IMR-90 (cell line): ENCODE measurements around the gene EXOC6. TPM values are rescaled to one million over a fixed set of nuclear protein-coding genes. Genes with fewer than 3 reads are reported as not detected.

ENCODE experiments used
- ATAC-seq: fragments of 200-7000 bp; cut with Tn5 transposase; 2 replicates; pipeline ENCODE4 v1.9.1; 2020; ENCODE audit warnings: low read depth, mild to moderate bottlenecking, moderate library complexity
- BruUV-seq: library from RNA; stranded (reverse); fragments of 400-500 nt; replicated peaks from 2 replicates; lab custom pipeline; 2021; lab: Mats Ljungman, UMichigan
- CTCF ChIA-PET: fragments of 300-600 bp; formaldehyde crosslinking; extraction: SDS; loops from one replicate; lab custom pipeline; 2021; ENCODE audit warnings: antibody characterized with exemption; lab: Yijun Ruan, JAX
- POLR2A ChIA-PET: fragments of 300-600 bp; sonication (Branson Sonifier 250); formaldehyde crosslinking; loops from one replicate; lab custom pipeline; 2022; ENCODE audit warnings: antibody characterized with exemption; ENCODE audit not compliant: unreplicated experiment; lab: Charles Lee
- DNase-seq: peaks from one replicate; pipeline ENCODE4 v3.0.0; 2013
- H2AFZ ChIP-seq: replicated peaks from 2 replicates; pipeline ENCODE3; 2013; ENCODE audit warnings: low read length, mild to moderate bottlenecking; ENCODE audit not compliant: poor library complexity
- H2AK5ac ChIP-seq: 2 replicates; pipeline ENCODE4 v1.6.1; 2013; ENCODE audit warnings: low read depth, low read length, inconsistent platforms
- H2AK9ac ChIP-seq: replicated peaks from 2 replicates; pipeline ENCODE3; 2013; ENCODE audit warnings: mild to moderate bottlenecking, low read depth, low read length, moderate library complexity; ENCODE audit not compliant: poor library complexity
- H2BK120ac ChIP-seq: 2 replicates; pipeline ENCODE4 v1.6.1; 2013; ENCODE audit warnings: low read depth, low read length, inconsistent platforms
- H2BK15ac ChIP-seq: 3 replicates; pipeline ENCODE4 v1.6.1; 2013; ENCODE audit warnings: low read depth, low read length, inconsistent platforms
- H2BK20ac ChIP-seq: 2 replicates; pipeline ENCODE4 v1.6.1; 2013; ENCODE audit warnings: low read depth, mild to moderate bottlenecking, inconsistent platforms, low read length, moderate library complexity
- H2BK5ac ChIP-seq: 2 replicates; pipeline ENCODE4 v1.6.1; 2013; ENCODE audit warnings: mild to moderate bottlenecking, low read depth, low read length, inconsistent platforms; ENCODE audit not compliant: poor library complexity, severe bottlenecking
- H3K14ac ChIP-seq: replicated peaks from 2 replicates; pipeline ENCODE4 v1.6.1; 2013; ENCODE audit warnings: low read depth, low read length, inconsistent platforms
- H3K18ac ChIP-seq: 2 replicates; pipeline ENCODE4 v1.6.1; 2013; ENCODE audit warnings: low read depth, low read length, control low read depth
- H3K23ac ChIP-seq: 2 replicates; pipeline ENCODE4 v1.6.1; 2013; ENCODE audit warnings: low read depth, low read length, inconsistent platforms
- H3K27ac ChIP-seq: 2 replicates; pipeline ENCODE4 v1.5.1; 2013; ENCODE audit warnings: mild to moderate bottlenecking, control low read depth, low read length; ENCODE audit not compliant: insufficient read depth
- H3K27me3 ChIP-seq: 2 replicates; pipeline ENCODE4 v1.6.1; 2013; ENCODE audit warnings: low read length; ENCODE audit not compliant: control insufficient read depth, insufficient read depth
- H3K36me3 ChIP-seq: 2 replicates; pipeline ENCODE4 v1.6.1; 2013; ENCODE audit warnings: low read length, mixed read lengths; ENCODE audit not compliant: control insufficient read depth, insufficient read depth
- H3K4ac ChIP-seq: 2 replicates; pipeline ENCODE4 v1.6.1; 2013; ENCODE audit warnings: low read depth, low read length, inconsistent platforms
- H3K4me1 ChIP-seq: 2 replicates; pipeline ENCODE4 v1.6.1; 2013; ENCODE audit warnings: low read length, mixed read lengths; ENCODE audit not compliant: control insufficient read depth, insufficient read depth
- H3K4me2 ChIP-seq: 2 replicates; pipeline ENCODE4 v1.6.1; 2013; ENCODE audit warnings: low read depth, mild to moderate bottlenecking, control low read depth, low read length, moderate library complexity
- H3K4me3 ChIP-seq: 2 replicates; pipeline ENCODE4 v1.5.1; 2013; ENCODE audit warnings: low read depth, mild to moderate bottlenecking, control low read depth, low read length, moderate library complexity; ENCODE audit not compliant: insufficient read depth
- H3K56ac ChIP-seq: 2 replicates; pipeline ENCODE4 v1.6.1; 2013; ENCODE audit warnings: low read length, inconsistent platforms; ENCODE audit not compliant: insufficient read depth; ENCODE audit errors: extremely low read depth
- H3K79me1 ChIP-seq, 2 experiments: 2 replicates each; pipeline ENCODE4 v1.6.1; 2013; ENCODE audit warnings: low read length in 2 of 2, inconsistent platforms in 1 of 2, low read depth in 1 of 2
- H3K9ac ChIP-seq: 2 replicates; pipeline ENCODE4 v1.6.1; 2013; ENCODE audit warnings: low read depth, low read length, control low read depth
- H3K9me1 ChIP-seq: 2 replicates; pipeline ENCODE4 v1.6.1; 2013; ENCODE audit warnings: low read length, inconsistent platforms; ENCODE audit not compliant: insufficient read depth
- H3K9me3 ChIP-seq: 2 replicates; pipeline ENCODE4 v1.6.1; 2013; ENCODE audit warnings: low read length; ENCODE audit not compliant: control insufficient read depth, insufficient read depth
- H4K20me1 ChIP-seq: 2 replicates; pipeline ENCODE4 v1.6.1; 2013; ENCODE audit warnings: low read length, inconsistent platforms; ENCODE audit not compliant: insufficient read depth
- H4K5ac ChIP-seq: 2 replicates; pipeline ENCODE4 v1.6.1; 2013; ENCODE audit warnings: mild to moderate bottlenecking, low read depth, low read length, control low read depth
- H4K8ac ChIP-seq, 2 experiments: 2 replicates each; pipeline ENCODE4 v1.6.1; 2013; ENCODE audit warnings: low read depth in 2 of 2, low read length in 2 of 2, control low read depth in 1 of 2, inconsistent platforms in 1 of 2
- H4K91ac ChIP-seq: 2 replicates; pipeline ENCODE4 v1.6.1; 2013; ENCODE audit warnings: low read depth, low read length, inconsistent platforms; ENCODE audit not compliant: insufficient read depth
- CHD1 ChIP-seq: IDR thresholded peaks from 2 replicates; pipeline ENCODE4 v1.6.1; 2012; ENCODE audit warnings: low read depth, low read length, improper control_type of control experiment
- MXI1 ChIP-seq: IDR thresholded peaks from 2 replicates; pipeline ENCODE4 v1.6.1; 2012; ENCODE audit warnings: low read depth, mild to moderate bottlenecking, low read length, moderate library complexity, borderline replicate concordance
- POLR2A ChIP-seq: IDR thresholded peaks from 2 replicates; pipeline ENCODE4 v1.6.1; 2012; ENCODE audit warnings: mild to moderate bottlenecking, low read depth, low read length
- SMC3 ChIP-seq: fragments of 150-350 bp; IDR thresholded peaks from 2 replicates; pipeline ENCODE4 v1.6.1; 2016; ENCODE audit warnings: low read depth, mild to moderate bottlenecking, antibody characterized with exemption, low read length, moderate library complexity
- WGBS, 2 experiments: methylation state at CpG; one replicate each; pipeline versions ENCODE4 v1.1.5 to v1.1.7; 2013; ENCODE audit warnings: missing lambda C conversion rate in 2 of 2; ENCODE audit not compliant: insufficient read length in 1 of 2; ENCODE audit errors: extremely low coverage in 2 of 2; 5-methylcytosine and 5-hydroxymethylcytosine counted together
- dilution Hi-C: fragments of 300-500 bp; cut with HindIII; formaldehyde crosslinking; loops from one replicate; pipeline ENCODE4 v1.14.3; 2018; ENCODE audit warnings: low sequenced_read_pairs; ENCODE audit not compliant: unreplicated experiment
- in situ Hi-C: fragments of 300-500 bp; cut with MboI; formaldehyde crosslinking; loops from 3 replicates; pipeline ENCODE4 v1.14.3; 2019; ENCODE audit warnings: low sequenced_read_pairs, inconsistent platforms, mixed read lengths
- intact Hi-C: fragments of 100-400 bp; cut with micrococcal nuclease; formaldehyde crosslinking; loops from 2 replicates; pipeline ENCODE4 v1.10.0; 2022
- polyA plus RNA-seq, 3 experiments: library from polyadenylated mRNA; depleted of rRNA; stranded (reverse); fragments of >200 nt; gene quantifications; 2 replicates each; pipeline ENCODE4 v1.2.3, GENCODE V29; 2012; ENCODE audit warnings: low replicate concordance in 1 of 3
- total RNA-seq: library from RNA; depleted of rRNA; stranded (reverse); fragments of >200 nt; gene quantifications from 2 replicates; pipeline ENCODE4 v1.2.3, GENCODE V29; 2012

EXOC6 gene
- total and polyA plus RNA-seq, 2 of the 4 experiments (the other 2 are of a cell fraction) = 4.5 to 11.5 TPM

- Histone ChIP-seq H2AK5ac (no peak overlapping the region), H4K91ac (no peak overlapping the region), H4K5ac (no peak overlapping the region), H3K27ac (no peak overlapping the region), H3K36me3 (no peaks in the 10 kb centered on the region), H3K4me2 (no peak overlapping the region), H3K9ac (no peak overlapping the region), H3K56ac (no peak overlapping the region), H3K4me3 (no peak overlapping the region), H2BK5ac (no peak overlapping the region), H3K27me3 (peaks cover 98% of the 10 kb centered on the region), H2BK120ac (no peak overlapping the region), H3K14ac (no peak overlapping the region), H3K4me1 (peaks cover 10% of the 10 kb centered on the region; the same call in 1 of the 2 replicates), H4K8ac (no peak overlapping the region), H3K9me1 (no peaks in the 10 kb centered on the region), H2AK9ac (no peak overlapping the region), H3K4ac (no peak overlapping the region), H2BK15ac (no peak overlapping the region), H2AFZ (no peak overlapping the region), H3K79me1 (no peaks in the 10 kb centered on the region), H3K18ac (no peak overlapping the region), H3K9me3 (no peaks in the 10 kb centered on the region), H3K23ac (no peak overlapping the region), H2BK20ac (no peak overlapping the region), H4K20me1 (peaks cover 22% of the 10 kb centered on the region; the same call in 1 of the 2 replicates)
- ChIA-PET POLR2A (no interaction called here), CTCF (no interaction called here)
- in situ Hi-C loops = no loop called here
- ATAC-seq (no peak), DNase-seq (no peak)
- BruUV-seq = no TSS peak
- intact Hi-C loops = no loop called here
- no CpG with 5 or more reads among the region's 10 CpGs for WGBS, 2 experiments
- dilution Hi-C loops = no loop called here
- TF ChIP-seq SMC3 (no peak), POLR2A (no peak), CHD1 (no peak), MXI1 (no peak)
Observed at GRCh38 chr10:93069245-93069561, 220.9 kb downstream of the EXOC6 start.
